ENCODE measurements around the gene LIN9.

The LIN9 gene

GRCh38 chr1:226187380-226187779, 121.6 kb downstream of the LIN9 start:
- Histone ChIP-seq H3K9me3 (ENCODE audit: insufficient read depth, low read length) (no peaks in the 10 kb centered on the region), H3K79me2 (ENCODE audit: low read length) (peaks cover 39% of the 10 kb centered on the region), H4K20me1 (ENCODE audit: insufficient read depth, low read length) (peaks cover 24% of the 10 kb centered on the region), H3K9ac (ENCODE audit: low read length) (peak overlapping the region; percentile 88), H3K4me3 (ENCODE audit: low read length) (peak overlapping the region; percentile 85), H2AFZ (ENCODE audit: low read depth, low read length) (no peak overlapping the region), H3K27ac (ENCODE audit: low read length) (no peak overlapping the region), H3K27me3 (ENCODE audit: low read depth, low read length) (no peaks in the 10 kb centered on the region), H3K4me2 (ENCODE audit: low read length) (peak overlapping the region; percentile 93), H3K36me3 (replicated peaks; ENCODE audit: low read depth, low read length) (no peaks in the 10 kb centered on the region), H3K4me1 (ENCODE audit: low read length) (peaks cover 12% of the 10 kb centered on the region)
- TF ChIP-seq EZH2phosphoT487 (IDR thresholded peaks at IDR 0.05; ENCODE audit: low read depth) (no peak), CTCF (IDR thresholded peaks at IDR 0.05; ENCODE audit: low read depth, low read length) (no peak)

GRCh38 chr1:226187019-226187322, 122.0 kb downstream of the LIN9 start:
- Histone ChIP-seq H3K9me3 (ENCODE audit: insufficient read depth, low read length) (no peaks in the 10 kb centered on the region), H3K79me2 (ENCODE audit: low read length) (peaks cover 43% of the 10 kb centered on the region), H2AFZ (ENCODE audit: low read depth, low read length) (peak overlapping the region; percentile 93), H3K9ac (ENCODE audit: low read length) (peak overlapping the region; percentile 88), H3K27me3 (ENCODE audit: low read depth, low read length) (no peaks in the 10 kb centered on the region), H3K4me1 (ENCODE audit: low read length) (peaks cover 12% of the 10 kb centered on the region), H3K27ac (ENCODE audit: low read length) (peak overlapping the region; percentile 50), H3K36me3 (replicated peaks; ENCODE audit: low read depth, low read length) (no peaks in the 10 kb centered on the region), H4K20me1 (ENCODE audit: insufficient read depth, low read length) (peaks cover 27% of the 10 kb centered on the region), H3K4me2 (ENCODE audit: low read length) (peak overlapping the region; percentile 93), H3K4me3 (ENCODE audit: low read length) (peak overlapping the region; percentile 85)
- TF ChIP-seq EZH2phosphoT487 (IDR thresholded peaks at IDR 0.05; ENCODE audit: low read depth) (no peak), CTCF (IDR thresholded peaks at IDR 0.05; ENCODE audit: low read depth, low read length) (no peak)

- H3K4me2 ChIP-seq (ENCODE audit: low read length), result peak within 1 kb of the TSS; percentile 95
- H3K4me3 ChIP-seq (ENCODE audit: low read length), result peak within 1 kb of the TSS; percentile 85
- H3K36me3 ChIP-seq (replicated peaks; ENCODE audit: low read depth, low read length), result peaks cover 5% of the 10 kb centered on the region
- no peaks in the 10 kb centered on the region for H3K27me3 ChIP-seq (ENCODE audit: low read depth, low read length)
- H3K4me1 ChIP-seq (ENCODE audit: low read length), result peaks cover 12% of the 10 kb centered on the region
- TF ChIP-seq CTCF (IDR thresholded peaks at IDR 0.05; ENCODE audit: low read depth, low read length), result peak; percentile 10; the same call in 1 of the 2 replicates
- TF ChIP-seq EZH2phosphoT487 (IDR thresholded peaks at IDR 0.05; ENCODE audit: low read depth), result no peak
- H3K9ac ChIP-seq (ENCODE audit: low read length), result peak within 1 kb of the TSS; percentile 88
- peak within 1 kb of the TSS; percentile 50 for H3K27ac ChIP-seq (ENCODE audit: low read length)
- H3K79me2 ChIP-seq (ENCODE audit: low read length), result peaks cover 49% of the 10 kb centered on the region
- H2AFZ ChIP-seq (ENCODE audit: low read depth, low read length), result peak within 1 kb of the TSS; percentile 93
- no peaks in the 10 kb centered on the region for H3K9me3 ChIP-seq (ENCODE audit: insufficient read depth, low read length)
- peaks cover 32% of the 10 kb centered on the region for H4K20me1 ChIP-seq (ENCODE audit: insufficient read depth, low read length)
Observed at GRCh38 chr1:226186124-226187018, 122.6 kb downstream of the LIN9 start, which contains the start of gene ACBD3. TSS of gene ACBD3 (minus strand) at chr1:226186741. CDS start at chr1:226186675, 66 bp downstream.

GRCh38 chr1:226185141-226186036, 123.6 kb downstream of the LIN9 start:
- H3K9ac ChIP-seq (ENCODE audit: low read length), result peak overlapping the region; percentile 88
- no peaks in the 10 kb centered on the region for H3K27me3 ChIP-seq (ENCODE audit: low read depth, low read length)
- no peak for TF ChIP-seq EZH2phosphoT487 (IDR thresholded peaks at IDR 0.05; ENCODE audit: low read depth)
- no peak for TF ChIP-seq CTCF (IDR thresholded peaks at IDR 0.05; ENCODE audit: low read depth, low read length)
- no peak overlapping the region for H2AFZ ChIP-seq (ENCODE audit: low read depth, low read length)
- H3K4me3 ChIP-seq (ENCODE audit: low read length), result peak overlapping the region; percentile 85
- H3K36me3 ChIP-seq (replicated peaks; ENCODE audit: low read depth, low read length), result peaks cover 6% of the 10 kb centered on the region
- no peak overlapping the region for H3K27ac ChIP-seq (ENCODE audit: low read length)
- H4K20me1 ChIP-seq (ENCODE audit: insufficient read depth, low read length), result peaks cover 38% of the 10 kb centered on the region
- no peaks in the 10 kb centered on the region for H3K9me3 ChIP-seq (ENCODE audit: insufficient read depth, low read length)
- H3K4me2 ChIP-seq (ENCODE audit: low read length), result peak overlapping the region; percentile 95
- peaks cover 12% of the 10 kb centered on the region for H3K4me1 ChIP-seq (ENCODE audit: low read length)
- H3K79me2 ChIP-seq (ENCODE audit: low read length), result peaks cover 59% of the 10 kb centered on the region
